GM19395 (cell line): ENCODE results near the gene MAP2K3.
"Not testable (repeated sequence)": the region's sequence is repeated elsewhere in the genome, so short reads cannot be mapped to it uniquely, and the experiment has no call there.

Source experiments
- ATAC-seq: cut with Tn5 transposase; IDR thresholded peaks from one replicate; pipeline ENCODE4 v1.9.1; 2021; ENCODE audit warnings: mild to moderate bottlenecking, moderate library complexity; ENCODE audit not compliant: unreplicated experiment

Gene MAP2K3

GRCh38 chr17:21308931-21309381, 24.4 kb downstream of the MAP2K3 start:
- not testable (repeated sequence) for ATAC-seq

- ATAC-seq: not testable (repeated sequence)
Measured at GRCh38 chr17:21310061-21310765, 25.7 kb downstream of the MAP2K3 start.

- not testable (repeated sequence) for ATAC-seq
Measured at GRCh38 chr17:21310766-21311602, 26.5 kb downstream of the MAP2K3 start.

- ATAC-seq: no peak
Measured at GRCh38 chr17:21313320-21313719, 28.8 kb downstream of the MAP2K3 start.

GRCh38 chr17:21313761-21314160, 29.2 kb downstream of the MAP2K3 start:
- not testable (repeated sequence) for ATAC-seq

GRCh38 chr17:21314261-21314664, 29.8 kb downstream of the MAP2K3 start:
- ATAC-seq: not testable (repeated sequence)

- not testable (repeated sequence) for ATAC-seq
Measured at GRCh38 chr17:21314701-21315111, 30.2 kb downstream of the MAP2K3 start.

- not testable (repeated sequence) for ATAC-seq
Measured at GRCh38 chr17:21315246-21316000, 30.9 kb downstream of the MAP2K3 start.

- not testable (repeated sequence) for ATAC-seq
Measured at GRCh38 chr17:21316212-21316886, 31.8 kb downstream of the MAP2K3 start.

GRCh38 chr17:21316887-21317500, 32.5 kb downstream of the MAP2K3 start:
- not testable (repeated sequence) for ATAC-seq

- not testable (repeated sequence) for ATAC-seq
Measured at GRCh38 chr17:21317821-21318220, 33.3 kb downstream of the MAP2K3 start.

GRCh38 chr17:21318439-21318838, 33.9 kb downstream of the MAP2K3 start:
- ATAC-seq: no peak

GRCh38 chr17:21318856-21319255, 34.3 kb downstream of the MAP2K3 start:
- not testable (repeated sequence) for ATAC-seq

- not testable (repeated sequence) for ATAC-seq
Measured at GRCh38 chr17:21319256-21319655, 34.7 kb downstream of the MAP2K3 start.

- ATAC-seq: not testable (repeated sequence)
Measured at GRCh38 chr17:21319686-21320375, 35.3 kb downstream of the MAP2K3 start.

- not testable (repeated sequence) for ATAC-seq
Measured at GRCh38 chr17:21320430-21320829, 35.9 kb downstream of the MAP2K3 start.

GRCh38 chr17:21321061-21321460, 36.5 kb downstream of the MAP2K3 start:
- not testable (repeated sequence) for ATAC-seq

GRCh38 chr17:21321744-21322191, 37.3 kb downstream of the MAP2K3 start:
- not testable (repeated sequence) for ATAC-seq
